HG03196 (cell line): Measurements from ENCODE around the gene ELSPBP1.
"Not testable (repeated sequence)": the region's sequence is repeated elsewhere in the genome, so short reads cannot be mapped to it uniquely, and the experiment has no call there.

ENCODE experiments used
- ATAC-seq: cut with Tn5 transposase; IDR thresholded peaks from one replicate; pipeline ENCODE4 v1.9.1; 2021; ENCODE audit not compliant: unreplicated experiment

ELSPBP1 gene

GRCh38 chr19:47994209-47994802 lies at the start of gene ELSPBP1:
TSS of gene ELSPBP1 (plus strand) at chr19:47994632. CDS start at chr19:48008668, 14,036 bp downstream.
- ATAC-seq, result no peak

GRCh38 chr19:47949852-47950521 lies 44.4 kb upstream of the ELSPBP1 start:
- ATAC-seq, result not testable (repeated sequence)

- ATAC-seq, result not testable (repeated sequence)
Observed at GRCh38 chr19:47952132-47952531, 42.3 kb upstream of the ELSPBP1 start.

- not testable (repeated sequence) for ATAC-seq
Observed at GRCh38 chr19:47955936-47956335, 38.5 kb upstream of the ELSPBP1 start.

- no peak for ATAC-seq
Observed at GRCh38 chr19:47973529-47973928, 20.9 kb upstream of the ELSPBP1 start.

GRCh38 chr19:47991191-47991808 lies 3.1 kb upstream of the ELSPBP1 start:
- ATAC-seq, result no peak

GRCh38 chr19:47992070-47992469 lies 2.4 kb upstream of the ELSPBP1 start, which contains the start of gene BSPH1:
TSS of gene BSPH1 (minus strand) at chr19:47992170. CDS start at chr19:47992081, 89 bp downstream.
- no peak for ATAC-seq

GRCh38 chr19:47996230-47996727 lies 1.8 kb downstream of the ELSPBP1 start:
- no peak for ATAC-seq

GRCh38 chr19:47998800-47999199 lies 4.4 kb downstream of the ELSPBP1 start:
- ATAC-seq, result no peak

GRCh38 chr19:48000846-48001245 lies 6.4 kb downstream of the ELSPBP1 start:
- no peak for ATAC-seq

- no peak for ATAC-seq
Observed at GRCh38 chr19:48004236-48004635, 9.8 kb downstream of the ELSPBP1 start.

- no peak for ATAC-seq
Observed at GRCh38 chr19:48006762-48007161, 12.3 kb downstream of the ELSPBP1 start.

GRCh38 chr19:48010932-48011758 lies 16.7 kb downstream of the ELSPBP1 start:
- no peak for ATAC-seq

GRCh38 chr19:48020686-48021085 lies 26.3 kb downstream of the ELSPBP1 start:
- ATAC-seq, result no peak

GRCh38 chr19:48023011-48023410 lies 28.6 kb downstream of the ELSPBP1 start:
- no peak for ATAC-seq

- no peak for ATAC-seq
Observed at GRCh38 chr19:48023518-48023917, 29.1 kb downstream of the ELSPBP1 start.

- ATAC-seq, result no peak
Observed at GRCh38 chr19:48025480-48025879, 31.0 kb downstream of the ELSPBP1 start.

GRCh38 chr19:48029431-48029830 lies 35.0 kb downstream of the ELSPBP1 start:
- no peak for ATAC-seq

GRCh38 chr19:48030073-48030472 lies 35.6 kb downstream of the ELSPBP1 start:
- ATAC-seq, result no peak

- ATAC-seq, result no peak
Observed at GRCh38 chr19:48033604-48034003, 39.2 kb downstream of the ELSPBP1 start.

GRCh38 chr19:48036765-48037164 lies 42.3 kb downstream of the ELSPBP1 start:
- no peak for ATAC-seq
